HCT116 (cell line): Measurements from ENCODE around the gene ASB4. TPM values are rescaled to one million over a fixed set of nuclear protein-coding genes. Genes with fewer than 3 reads are reported as not detected.

Source experiments
- ATAC-seq: fragments of 200-7000 bp; cut with Tn5 transposase; 2 replicates; pipeline ENCODE4 v1.9.1; 2020; ENCODE audit warnings: mild to moderate bottlenecking, moderate library complexity
- Bru-seq: library from RNA; stranded (reverse); fragments of 400-500 nt; gene quantifications from one replicate; lab custom pipeline; 2021; lab: Mats Ljungman, UMichigan
- BruChase-seq, 2 experiments: library from RNA; stranded (reverse); fragments of 400-500 nt; gene quantifications; one replicate each; lab custom pipeline; 2021; lab: Mats Ljungman, UMichigan
- BruUV-seq: library from RNA; stranded (reverse); fragments of 400-500 nt; replicated peaks from 2 replicates; lab custom pipeline; 2021; lab: Mats Ljungman, UMichigan
- CTCF ChIA-PET: fragments of 300-600 bp; sonication (Branson Sonifier 250); formaldehyde crosslinking; loops from one replicate; lab custom pipeline; 2021; ENCODE audit warnings: antibody characterized with exemption; lab: Charles Lee
- POLR2A ChIA-PET: fragments of 300-600, 350-600 bp; sonication (Branson Sonifier 250); formaldehyde crosslinking; loops from one replicate; lab custom pipeline; 2021; ENCODE audit warnings: antibody characterized with exemption; lab: Charles Lee
- RAD21 ChIA-PET, 2 experiments: fragments of 300-600 bp; sonication (Branson Sonifier 250); formaldehyde crosslinking; loops; one replicate each; lab custom pipeline; 2023; ENCODE audit warnings: low total read pairs in 2 of 2; ENCODE audit not compliant: uncharacterized antibody in 2 of 2, unreplicated experiment in 2 of 2, low non-redundant PET in 1 of 2; lab: Charles Lee
- DNase-seq: peaks from one replicate; pipeline ENCODE4 v3.0.0-alpha.2; 2010; ENCODE audit warnings: low read depth, low spot score
- H2AFZ ChIP-seq: fragments of 200-600 bp; shearing (Covaris generic), sonication (generic); 2 replicates; pipeline ENCODE4 v1.6.1; 2017; ENCODE audit warnings: low read depth, mixed run types, mixed read lengths, antibody characterized with exemption, low read length; ENCODE audit not compliant: poor library complexity, severe bottlenecking
- H3K27ac ChIP-seq: 2 replicates; pipeline ENCODE4 v1.5.1; 2012; ENCODE audit warnings: low read depth, low read length
- H3K27me3 ChIP-seq: fragments of 200-600 bp; sonication (generic); 2 replicates; pipeline ENCODE4 v1.6.1; 2016; ENCODE audit warnings: mixed run types, low read length, mixed read lengths; ENCODE audit not compliant: insufficient read depth
- H3K36me3 ChIP-seq, 2 experiments: fragments of 200-500 bp in 1 of 2; fragments of 200-600 bp in 1 of 2; sonication (Bioruptor generic) in 1 of 2; sonication (generic) in 1 of 2; 2 replicates each; pipeline versions ENCODE4 v1.5.1 to v1.6.1; 2014 to 2016; ENCODE audit warnings: low read length in 2 of 2, inconsistent platforms in 1 of 2, mixed read lengths in 1 of 2, mixed run types in 1 of 2; ENCODE audit not compliant: insufficient read depth in 2 of 2, control insufficient read depth in 1 of 2
- H3K4me1 ChIP-seq, 2 experiments: fragments of 200-600 bp in 1 of 2; sonication (generic) in 1 of 2; 2 replicates each; pipeline versions ENCODE4 v1.5.1 to v1.6.1; 2012 to 2017; ENCODE audit warnings: low read length in 2 of 2, inconsistent platforms in 1 of 2, mild to moderate bottlenecking in 1 of 2, mixed read lengths in 1 of 2, mixed run types in 1 of 2, moderate library complexity in 1 of 2; ENCODE audit not compliant: insufficient read depth in 2 of 2, control insufficient read depth in 1 of 2
- H3K4me2 ChIP-seq: fragments of 200-600 bp; sonication (generic); 2 replicates; pipeline ENCODE4 v1.6.1; 2017; ENCODE audit warnings: mixed run types, low read length, mixed read lengths
- H3K4me3 ChIP-seq, 2 experiments: fragments of 200-600 bp in 1 of 2; sonication (generic) in 1 of 2; replicated peaks in 1 of 2; 2 replicates each; pipeline ENCODE4 v1.5.1; 2011 to 2016; ENCODE audit warnings: low read length in 2 of 2, control low read depth in 1 of 2, low read depth in 1 of 2, mild to moderate bottlenecking in 1 of 2, mixed read lengths in 1 of 2, mixed run types in 1 of 2
- H3K79me2 ChIP-seq: fragments of 200-600 bp; sonication (generic); 2 replicates; pipeline ENCODE4 v1.6.1; 2017; ENCODE audit warnings: mild to moderate bottlenecking, mixed run types, low read length, moderate library complexity, mixed read lengths; ENCODE audit not compliant: insufficient read depth
- H3K9ac ChIP-seq: fragments of 200-600 bp; sonication (generic); 2 replicates; pipeline ENCODE4 v1.6.1; 2016; ENCODE audit warnings: low read length, mixed read lengths
- H3K9me2 ChIP-seq: fragments of 200-600 bp; sonication (generic), shearing (Covaris generic); 2 replicates; pipeline ENCODE4 v1.6.1; 2017; ENCODE audit warnings: mixed run types, mild to moderate bottlenecking, moderate library complexity; ENCODE audit not compliant: insufficient read depth
- H3K9me3 ChIP-seq, 2 experiments: fragments of 200-500 bp in 1 of 2; fragments of 200-600 bp in 1 of 2; sonication (Bioruptor generic) in 1 of 2; sonication (generic) in 1 of 2; 2 replicates each; pipeline ENCODE4 v1.6.1; 2014 to 2017; ENCODE audit warnings: low read length in 2 of 2, mixed read lengths in 2 of 2, inconsistent platforms in 1 of 2, low read depth in 1 of 2, mild to moderate bottlenecking in 1 of 2, mixed run types in 1 of 2, moderate library complexity in 1 of 2; ENCODE audit not compliant: control insufficient read depth in 1 of 2, insufficient read depth in 1 of 2
- H4K20me1 ChIP-seq: fragments of 200-600 bp; sonication (generic), shearing (Covaris generic); 2 replicates; pipeline ENCODE4 v1.6.1; 2017; ENCODE audit warnings: mixed run types, mild to moderate bottlenecking, moderate library complexity; ENCODE audit not compliant: insufficient read depth
- CBX3 ChIP-seq: IDR thresholded peaks from 2 replicates; pipeline ENCODE4 v1.6.1; 2012; ENCODE audit warnings: low read depth
- ELF1 ChIP-seq: IDR thresholded peaks from 2 replicates; pipeline ENCODE4 v1.6.1; 2012; ENCODE audit warnings: low read depth, borderline replicate concordance
- EZH2 ChIP-seq: fragments of 200-600 bp; sonication (generic); IDR thresholded peaks from 2 replicates; pipeline ENCODE4 v1.6.1; 2017; ENCODE audit warnings: antibody characterized with exemption, mixed run types
- EZH2phosphoT487 ChIP-seq: fragments of 200-600 bp; IDR thresholded peaks from 2 replicates; pipeline ENCODE4 v1.6.1; 2018; ENCODE audit warnings: antibody characterized with exemption, borderline replicate concordance
- FOSL1 ChIP-seq: IDR thresholded peaks from 2 replicates; pipeline ENCODE4 v1.6.1; 2012; ENCODE audit warnings: low read depth
- POLR2AphosphoS5 ChIP-seq: IDR thresholded peaks from 2 replicates; pipeline ENCODE4 v1.6.1; 2011; ENCODE audit warnings: mild to moderate bottlenecking, low read depth, low read length, moderate library complexity
- RAD21 ChIP-seq: IDR thresholded peaks from 2 replicates; pipeline ENCODE4 v1.6.1; 2012; ENCODE audit warnings: low read depth, mild to moderate bottlenecking
- SRF ChIP-seq: IDR thresholded peaks from 2 replicates; pipeline ENCODE4 v1.6.1; 2012; ENCODE audit warnings: low read depth
- ZFX ChIP-seq: fragments of 450-650 bp; IDR thresholded peaks from 2 replicates; pipeline ENCODE4 v1.6.1; 2017
- ZNF274 ChIP-seq: fragments of 200-500 bp; sonication (Bioruptor generic); IDR thresholded peaks from 2 replicates; pipeline ENCODE4 v1.6.1; 2014; ENCODE audit warnings: mild to moderate bottlenecking, low read depth, low read length, inconsistent platforms
- intact Hi-C: fragments of 100-400 bp; cut with micrococcal nuclease; formaldehyde crosslinking; loops from 2 replicates; pipeline ENCODE4 v1.10.0; 2022
- long read RNA-seq: library from polyadenylated mRNA; unstranded; transcript quantifications from one replicate; pipeline ENCODE4 v2.0.0, GENCODE V29; 2021; ENCODE audit not compliant: unreplicated experiment
- polyA plus RNA-seq: library from polyadenylated mRNA; unstranded; fragments of >200 nt; gene quantifications from 2 replicates; pipeline ENCODE4 v1.2.1, GENCODE V29; 2012; ENCODE audit warnings: missing spikeins
- total RNA-seq: library from RNA; stranded (reverse); gene quantifications from one replicate; pipeline ENCODE4 v1.2.1, GENCODE V29; 2021; ENCODE audit not compliant: unreplicated experiment
- TF ChIP-seq, protein P1 (sequence below), 3 experiments: fragments of 200-600 bp in 1 of 3; sonication (generic) in 1 of 3; IDR thresholded peaks in 2 of 3; conservative IDR thresholded peaks in 1 of 3; 2 replicates each; pipeline ENCODE4 v1.5.1; 2012 to 2017; ENCODE audit warnings: low read depth in 2 of 3, low read length in 2 of 3, antibody characterized with exemption in 1 of 3, borderline replicate concordance in 1 of 3, control low read depth in 1 of 3, mild to moderate bottlenecking in 1 of 3, mixed read lengths in 1 of 3, mixed run types in 1 of 3, moderate library complexity in 1 of 3; ENCODE audit not compliant: insufficient read depth in 1 of 3
- TF ChIP-seq, protein P2 (sequence below): IDR thresholded peaks from 2 replicates; pipeline ENCODE4 v1.6.1; 2012
- TF ChIP-seq, protein P3 (sequence below): IDR thresholded peaks from 2 replicates; pipeline ENCODE4 v1.6.1; 2011; ENCODE audit warnings: mild to moderate bottlenecking, low read length, moderate library complexity; ENCODE audit not compliant: insufficient replicate concordance; ENCODE audit errors: extremely low read depth

The ASB4 gene, protein sequence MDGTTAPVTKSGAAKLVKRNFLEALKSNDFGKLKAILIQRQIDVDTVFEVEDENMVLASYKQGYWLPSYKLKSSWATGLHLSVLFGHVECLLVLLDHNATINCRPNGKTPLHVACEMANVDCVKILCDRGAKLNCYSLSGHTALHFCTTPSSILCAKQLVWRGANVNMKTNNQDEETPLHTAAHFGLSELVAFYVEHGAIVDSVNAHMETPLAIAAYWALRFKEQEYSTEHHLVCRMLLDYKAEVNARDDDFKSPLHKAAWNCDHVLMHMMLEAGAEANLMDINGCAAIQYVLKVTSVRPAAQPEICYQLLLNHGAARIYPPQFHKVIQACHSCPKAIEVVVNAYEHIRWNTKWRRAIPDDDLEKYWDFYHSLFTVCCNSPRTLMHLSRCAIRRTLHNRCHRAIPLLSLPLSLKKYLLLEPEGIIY
- total RNA-seq (0.12 TPM), Bru-seq, nascent RNA (percentile 13 among the genes with signal in this experiment), BruChase-seq, experiment 1, labeled RNA remaining after a 6-hour chase (percentile 16 among the genes with signal in this experiment), BruChase-seq, experiment 2, labeled RNA remaining after a 2-hour chase (percentile 16 among the genes with signal in this experiment)
- 0.09 and 0.17 TPM in 2 replicates for polyA plus RNA-seq
- long read RNA-seq, partial matches to known transcripts = 1 of 1 reads
- long read RNA-seq, other reads (novel, unspliced or antisense) = 0 of 1 reads

DNA sequence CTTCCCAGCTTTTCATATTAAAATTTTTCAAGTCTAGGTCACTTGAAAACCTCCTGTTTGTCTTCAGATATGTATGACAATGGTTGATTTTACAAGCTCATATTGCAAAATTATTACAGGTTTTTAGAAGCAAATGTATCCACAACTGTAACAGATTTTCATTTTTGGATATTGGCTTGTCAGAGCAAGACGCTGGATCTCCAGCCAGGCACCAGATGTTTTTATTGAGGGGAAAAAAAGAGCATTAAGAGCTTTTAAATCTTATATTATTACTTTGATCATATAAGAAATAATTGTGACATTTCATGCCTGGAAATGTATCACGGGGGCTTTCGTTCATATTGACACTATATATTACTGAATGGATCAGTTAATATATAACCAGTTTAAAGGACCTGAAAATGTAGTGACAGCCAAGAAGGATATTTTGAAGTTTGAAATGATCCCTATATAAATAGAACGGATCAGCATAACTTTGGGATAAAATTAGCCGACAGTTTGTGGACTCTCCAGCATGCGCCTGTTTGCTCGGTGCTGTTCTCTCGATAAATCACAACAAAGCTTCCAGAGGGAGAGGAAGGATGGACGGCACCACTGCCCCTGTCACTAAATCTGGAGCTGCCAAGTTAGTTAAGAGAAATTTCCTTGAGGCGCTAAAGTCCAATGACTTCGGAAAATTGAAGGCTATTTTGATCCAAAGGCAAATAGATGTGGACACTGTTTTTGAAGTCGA lies at the start of gene ASB4:
Gene ASB4 (plus strand): TSS at position 553 of the 733 bp plus-strand sequence. CDS start 29 bp downstream, at position 582.
- POLR2A ChIA-PET = no interaction called here
- no peaks in the 10 kb centered on the region for H4K20me1 ChIP-seq
- no peak for DNase-seq
- H3K36me3 ChIP-seq = no peaks in the 10 kb centered on the region
- H3K4me1 ChIP-seq = no peaks in the 10 kb centered on the region
- no peak for TF ChIP-seq ZNF274
- no peak within 1 kb of the TSS for H3K4me3 ChIP-seq
- CTCF ChIA-PET = interaction anchor here (1.7 kb wide), 1 partner anchor 202 kb away, joined by 5 read pairs; no protein-coding TSS in a partner anchor
- no peaks in the 10 kb centered on the region for H3K9me2 ChIP-seq
- no peak within 1 kb of the TSS for H3K4me2 ChIP-seq
- RAD21 ChIA-PET = no interaction called here
- BruUV-seq = no TSS peak
- no peaks in the 10 kb centered on the region for H3K9me3 ChIP-seq
- no peak for ATAC-seq
- no peak within 1 kb of the TSS for H3K27ac ChIP-seq
- H3K79me2 ChIP-seq = no peaks in the 10 kb centered on the region
- no peak within 1 kb of the TSS for H3K9ac ChIP-seq
- intact Hi-C loops = no loop called here
- H2AFZ ChIP-seq = no peak within 1 kb of the TSS
- H3K27me3 ChIP-seq = no peaks in the 10 kb centered on the region

DNA sequence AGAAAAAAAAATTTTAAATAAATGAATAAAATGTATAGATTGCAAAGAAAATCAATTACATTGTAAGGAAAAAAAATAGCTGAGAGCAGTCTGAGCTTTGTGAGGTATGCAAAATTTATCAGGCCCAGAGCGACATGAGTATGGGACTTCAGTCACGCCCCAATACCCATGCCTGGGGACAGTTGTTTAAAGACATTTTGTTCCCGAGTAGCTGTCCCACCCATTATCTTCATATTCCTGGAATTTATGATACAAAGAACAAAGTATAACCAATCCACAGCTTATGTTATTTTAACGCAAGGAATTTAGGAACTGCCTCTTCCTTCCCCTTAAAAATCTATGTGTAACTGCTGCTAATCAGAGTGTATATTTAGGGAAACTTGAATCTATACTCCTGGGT lies 49.3 kb upstream of the ASB4 start:
- Histone ChIP-seq H3K36me3 (no peaks in the 10 kb centered on the region), H3K4me3 (no peak overlapping the region), H3K9me2 (no peaks in the 10 kb centered on the region), H3K27ac (no peak overlapping the region), H3K79me2 (peaks cover 12% of the 10 kb centered on the region), H3K4me1 (peaks cover 6 to 14% of the 10 kb centered on the region in 2 experiments; a peak in 3 of 4 replicates), H2AFZ (peak overlapping the region; percentile 47), H3K9me3 (no peaks in the 10 kb centered on the region), H4K20me1 (no peaks in the 10 kb centered on the region), H3K27me3 (no peaks in the 10 kb centered on the region), H3K4me2 (no peak overlapping the region), H3K9ac (no peak overlapping the region)
- ChIA-PET CTCF (no interaction called here), RAD21 (no interaction called here), POLR2A (no interaction called here)
- ATAC-seq = no peak
- intact Hi-C loops = no loop called here
- DNase-seq = no peak
- no TSS peak for BruUV-seq
- no peak for TF ChIP-seq EZH2phosphoT487
- no peak for TF ChIP-seq ZFX
- no peak for TF ChIP-seq FOSL1
- no peak for TF ChIP-seq EZH2
- no peak for TF ChIP-seq ELF1
- TF ChIP-seq, protein P1, sequence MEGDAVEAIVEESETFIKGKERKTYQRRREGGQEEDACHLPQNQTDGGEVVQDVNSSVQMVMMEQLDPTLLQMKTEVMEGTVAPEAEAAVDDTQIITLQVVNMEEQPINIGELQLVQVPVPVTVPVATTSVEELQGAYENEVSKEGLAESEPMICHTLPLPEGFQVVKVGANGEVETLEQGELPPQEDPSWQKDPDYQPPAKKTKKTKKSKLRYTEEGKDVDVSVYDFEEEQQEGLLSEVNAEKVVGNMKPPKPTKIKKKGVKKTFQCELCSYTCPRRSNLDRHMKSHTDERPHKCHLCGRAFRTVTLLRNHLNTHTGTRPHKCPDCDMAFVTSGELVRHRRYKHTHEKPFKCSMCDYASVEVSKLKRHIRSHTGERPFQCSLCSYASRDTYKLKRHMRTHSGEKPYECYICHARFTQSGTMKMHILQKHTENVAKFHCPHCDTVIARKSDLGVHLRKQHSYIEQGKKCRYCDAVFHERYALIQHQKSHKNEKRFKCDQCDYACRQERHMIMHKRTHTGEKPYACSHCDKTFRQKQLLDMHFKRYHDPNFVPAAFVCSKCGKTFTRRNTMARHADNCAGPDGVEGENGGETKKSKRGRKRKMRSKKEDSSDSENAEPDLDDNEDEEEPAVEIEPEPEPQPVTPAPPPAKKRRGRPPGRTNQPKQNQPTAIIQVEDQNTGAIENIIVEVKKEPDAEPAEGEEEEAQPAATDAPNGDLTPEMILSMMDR (IDR thresholded peaks at IDR 0.05 in 2 of 3, conservative IDR thresholded peaks at IDR 0.05 in 1 of 3; ENCODE audit: borderline replicate concordance in 1 of 3, insufficient read depth in 1 of 3, low read depth in 2 of 3, low read length in 2 of 3) = no peak
- TF ChIP-seq, protein P2, sequence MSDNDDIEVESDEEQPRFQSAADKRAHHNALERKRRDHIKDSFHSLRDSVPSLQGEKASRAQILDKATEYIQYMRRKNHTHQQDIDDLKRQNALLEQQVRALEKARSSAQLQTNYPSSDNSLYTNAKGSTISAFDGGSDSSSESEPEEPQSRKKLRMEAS = no peak
- TF ChIP-seq, protein P3, sequence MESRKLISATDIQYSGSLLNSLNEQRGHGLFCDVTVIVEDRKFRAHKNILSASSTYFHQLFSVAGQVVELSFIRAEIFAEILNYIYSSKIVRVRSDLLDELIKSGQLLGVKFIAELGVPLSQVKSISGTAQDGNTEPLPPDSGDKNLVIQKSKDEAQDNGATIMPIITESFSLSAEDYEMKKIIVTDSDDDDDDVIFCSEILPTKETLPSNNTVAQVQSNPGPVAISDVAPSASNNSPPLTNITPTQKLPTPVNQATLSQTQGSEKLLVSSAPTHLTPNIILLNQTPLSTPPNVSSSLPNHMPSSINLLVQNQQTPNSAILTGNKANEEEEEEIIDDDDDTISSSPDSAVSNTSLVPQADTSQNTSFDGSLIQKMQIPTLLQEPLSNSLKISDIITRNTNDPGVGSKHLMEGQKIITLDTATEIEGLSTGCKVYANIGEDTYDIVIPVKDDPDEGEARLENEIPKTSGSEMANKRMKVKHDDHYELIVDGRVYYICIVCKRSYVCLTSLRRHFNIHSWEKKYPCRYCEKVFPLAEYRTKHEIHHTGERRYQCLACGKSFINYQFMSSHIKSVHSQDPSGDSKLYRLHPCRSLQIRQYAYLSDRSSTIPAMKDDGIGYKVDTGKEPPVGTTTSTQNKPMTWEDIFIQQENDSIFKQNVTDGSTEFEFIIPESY = no peak
- TF ChIP-seq POLR2AphosphoS5 = no peak
- TF ChIP-seq SRF = no peak
- no peak for TF ChIP-seq CBX3
- TF ChIP-seq RAD21 = no peak
